ENCODE measurements around the gene NCF2.

DNA sequence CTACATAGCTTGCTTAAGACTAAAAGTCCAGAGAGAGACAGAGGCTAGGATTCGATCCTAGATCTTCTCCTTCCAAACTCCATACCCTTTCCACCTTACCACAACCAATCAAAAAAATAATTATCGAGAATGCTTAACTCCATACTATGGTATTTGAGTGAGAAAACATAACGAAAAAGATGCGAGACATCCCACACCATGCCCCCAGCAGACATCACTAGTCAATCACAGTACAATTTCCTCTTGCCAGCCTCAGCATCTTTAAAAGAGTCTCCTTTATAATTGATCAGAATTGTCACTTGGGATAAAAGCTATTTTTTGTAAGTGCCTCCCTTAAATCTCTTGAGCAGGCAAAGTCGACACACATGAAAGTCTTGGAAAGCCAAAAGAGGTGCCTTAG, 875 bp downstream of the NCF2 start:
- no peak for TF ChIP-seq POLR2A (IDR thresholded peaks at IDR 0.05)
- TF ChIP-seq, protein P1, sequence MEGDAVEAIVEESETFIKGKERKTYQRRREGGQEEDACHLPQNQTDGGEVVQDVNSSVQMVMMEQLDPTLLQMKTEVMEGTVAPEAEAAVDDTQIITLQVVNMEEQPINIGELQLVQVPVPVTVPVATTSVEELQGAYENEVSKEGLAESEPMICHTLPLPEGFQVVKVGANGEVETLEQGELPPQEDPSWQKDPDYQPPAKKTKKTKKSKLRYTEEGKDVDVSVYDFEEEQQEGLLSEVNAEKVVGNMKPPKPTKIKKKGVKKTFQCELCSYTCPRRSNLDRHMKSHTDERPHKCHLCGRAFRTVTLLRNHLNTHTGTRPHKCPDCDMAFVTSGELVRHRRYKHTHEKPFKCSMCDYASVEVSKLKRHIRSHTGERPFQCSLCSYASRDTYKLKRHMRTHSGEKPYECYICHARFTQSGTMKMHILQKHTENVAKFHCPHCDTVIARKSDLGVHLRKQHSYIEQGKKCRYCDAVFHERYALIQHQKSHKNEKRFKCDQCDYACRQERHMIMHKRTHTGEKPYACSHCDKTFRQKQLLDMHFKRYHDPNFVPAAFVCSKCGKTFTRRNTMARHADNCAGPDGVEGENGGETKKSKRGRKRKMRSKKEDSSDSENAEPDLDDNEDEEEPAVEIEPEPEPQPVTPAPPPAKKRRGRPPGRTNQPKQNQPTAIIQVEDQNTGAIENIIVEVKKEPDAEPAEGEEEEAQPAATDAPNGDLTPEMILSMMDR (IDR thresholded peaks at IDR 0.05) = no peak
